Adrenal gland (tissue), 12 donors: Measurements from ENCODE around the gene P2RX3. TPM values are rescaled to one million over a fixed set of nuclear protein-coding genes. Genes with fewer than 3 reads are reported as not detected.
A peak's percentile ranks its signal among the peaks of the same experiment; 100 is the strongest.

Experiments used
- DNase-seq, 7 donors: peaks; one replicate each; pipeline ENCODE4 v3.0.0-alpha.2; 2019 to 2020
- H3K27ac ChIP-seq, 5 donors: fragments of 200-600 bp; sonication (generic) in 4 of 5; 1 replicate in 3 of 5; 2 replicates in 2 of 5; pipeline versions ENCODE4 v1.5.1 to v1.8.0; 2016 to 2020; ENCODE audit warnings: mild to moderate bottlenecking in 1 of 5
- H3K27me3 ChIP-seq: fragments of 200-600 bp; 2 replicates; pipeline ENCODE4 v1.8.0; 2021
- H3K36me3 ChIP-seq, 2 donors: fragments of 200-600 bp; replicated peaks in 1 of 2; 1 replicate in 1 of 2; 2 replicates in 1 of 2; pipeline versions ENCODE4 v1.5.1 to v1.8.0; 2018 to 2022
- H3K4me1 ChIP-seq, 2 donors: fragments of 200-600 bp; replicated peaks in 1 of 2; 1 replicate in 1 of 2; 2 replicates in 1 of 2; pipeline versions ENCODE4 v1.5.1 to v1.8.0; 2018 to 2021
- H3K4me3 ChIP-seq, 4 donors: fragments of 200-600 bp; sonication (generic) in 3 of 4; one replicate each; pipeline ENCODE4 v1.5.1; 2016 to 2018
- H3K9me3 ChIP-seq, 3 donors: fragments of 200-600 bp; sonication (generic) in 1 of 3; replicated peaks in 1 of 3; 1 replicate in 2 of 3; 2 replicates in 1 of 3; pipeline versions ENCODE4 v1.5.1 to v1.8.0; 2016 to 2021
- POLR2A ChIP-seq, 2 donors: fragments of 450-650 bp; IDR thresholded peaks; one replicate each; pipeline ENCODE4 v1.6.1; 2017; ENCODE audit warnings: antibody characterized with exemption in 2 of 2, mild to moderate bottlenecking in 2 of 2, moderate library complexity in 1 of 2
- WGBS, 4 donors: extraction: QIAGEN DNeasy Blood & Tissue Kit in 2 of 4; methylation state at CpG; one replicate each; pipeline versions ENCODE4 v1.1.5 to v1.1.7; 2013 to 2017; 5-methylcytosine and 5-hydroxymethylcytosine counted together
- intact Hi-C, 2 donors: fragments of 100-400 bp; cut with DNase I; formaldehyde crosslinking; loops; one replicate each; pipeline versions ENCODE4 v1.14.1 to v1.15.0; 2022 to 2023
- polyA plus RNA-seq, 3 donors: library from polyadenylated mRNA; stranded (reverse); fragments of 200-250 nt in 2 of 3; fragments of 350-450 nt in 1 of 3; fragmentation: Illumina TruSeq in 1 of 3; extraction: RNeasy Lipid Tissue Mini Kit (QIAGEN cat#74804) in 1 of 3; gene quantifications; one replicate each; pipeline ENCODE4 v1.2.3, GENCODE V29; 2013 to 2014
- total RNA-seq, 9 donors: library from RNA; depleted of rRNA in 4 of 9; stranded (reverse); fragments of >200 nt in 4 of 9; fragments of 120-200 nt in 1 of 9; fragmentation: NEBNext Ultra II Directional in 1 of 9; extraction: Animal tissue kit (Norgen Biotek cat#: 25700) in 1 of 9; gene quantifications; one replicate each; pipeline versions ENCODE4 v1.1.0 to v1.2.4, GENCODE V29; 2013 to 2023
- TF ChIP-seq, protein P1 (sequence below), 6 experiments: fragments of 450-650 bp in 4 of 6; fragments of 200-600 bp in 2 of 6; sonication (generic) in 1 of 6; IDR thresholded peaks; 1 replicate in 5 of 6; 2 replicates in 1 of 6; pipeline versions ENCODE4 v1.5.1 to v1.8.0; 2016 to 2021; ENCODE audit warnings: antibody characterized with exemption in 6 of 6, mild to moderate bottlenecking in 2 of 6, moderate library complexity in 1 of 6
- donor health status: healthy with polysubstance abuse.
- donor health status: Bipolar disorder and iron deficiency.
- donor health status: DM: yes; HTN: yes; CAD: no.
- donor health status: DM: no; HTN: no; CAD: no.
- donor health status: DM: no; HTN: no; CAD: no.
- donor health status: DM: yes; HTN: yes; CAD: no.

The P2RX3 gene
- total and polyA plus RNA-seq, 12 donors: 0.11 to 2.5 (median 0.76) TPM; not detected in 2

DNA sequence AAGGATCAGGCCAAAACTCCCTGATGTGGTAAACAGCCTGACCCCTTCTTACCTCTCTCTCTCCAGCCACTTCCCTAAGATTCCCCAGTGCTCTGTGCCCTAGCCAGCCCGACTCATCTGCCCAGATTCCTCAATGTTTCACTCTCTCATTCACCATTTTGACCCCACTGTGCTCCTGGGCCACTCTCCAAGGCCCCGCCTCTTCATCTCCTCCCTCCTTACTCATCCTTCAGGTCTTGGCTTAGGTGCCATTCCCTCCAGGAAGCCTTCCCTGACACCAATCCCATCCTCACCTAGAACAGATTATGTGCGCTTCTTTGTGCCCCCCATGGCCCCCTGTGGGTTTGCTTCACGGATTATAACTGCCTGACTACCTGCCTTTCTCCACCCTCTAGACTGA lies 75.5 kb downstream of the P2RX3 start:
- DNase-seq: no peak
- no peak for TF ChIP-seq POLR2A (IDR thresholded peaks at IDR 0.05)
- TF ChIP-seq, protein P1, sequence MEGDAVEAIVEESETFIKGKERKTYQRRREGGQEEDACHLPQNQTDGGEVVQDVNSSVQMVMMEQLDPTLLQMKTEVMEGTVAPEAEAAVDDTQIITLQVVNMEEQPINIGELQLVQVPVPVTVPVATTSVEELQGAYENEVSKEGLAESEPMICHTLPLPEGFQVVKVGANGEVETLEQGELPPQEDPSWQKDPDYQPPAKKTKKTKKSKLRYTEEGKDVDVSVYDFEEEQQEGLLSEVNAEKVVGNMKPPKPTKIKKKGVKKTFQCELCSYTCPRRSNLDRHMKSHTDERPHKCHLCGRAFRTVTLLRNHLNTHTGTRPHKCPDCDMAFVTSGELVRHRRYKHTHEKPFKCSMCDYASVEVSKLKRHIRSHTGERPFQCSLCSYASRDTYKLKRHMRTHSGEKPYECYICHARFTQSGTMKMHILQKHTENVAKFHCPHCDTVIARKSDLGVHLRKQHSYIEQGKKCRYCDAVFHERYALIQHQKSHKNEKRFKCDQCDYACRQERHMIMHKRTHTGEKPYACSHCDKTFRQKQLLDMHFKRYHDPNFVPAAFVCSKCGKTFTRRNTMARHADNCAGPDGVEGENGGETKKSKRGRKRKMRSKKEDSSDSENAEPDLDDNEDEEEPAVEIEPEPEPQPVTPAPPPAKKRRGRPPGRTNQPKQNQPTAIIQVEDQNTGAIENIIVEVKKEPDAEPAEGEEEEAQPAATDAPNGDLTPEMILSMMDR (IDR thresholded peaks at IDR 0.05): no peak
- Histone ChIP-seq H3K4me1 (no peaks in the 10 kb centered on the region), H3K9me3 (no peaks in the 10 kb centered on the region), H3K27ac (no peak overlapping the region), H3K4me3 (no peak overlapping the region), H3K36me3 (peaks cover 0 to 83% of the 10 kb centered on the region in 2 donors), H3K27me3 (no peaks in the 10 kb centered on the region)
- intact Hi-C loops: no loop called here
- 93 to 95% (median 94%) methylated on average over 4 of the region's 4 CpGs for WGBS, 4 donors

DNA sequence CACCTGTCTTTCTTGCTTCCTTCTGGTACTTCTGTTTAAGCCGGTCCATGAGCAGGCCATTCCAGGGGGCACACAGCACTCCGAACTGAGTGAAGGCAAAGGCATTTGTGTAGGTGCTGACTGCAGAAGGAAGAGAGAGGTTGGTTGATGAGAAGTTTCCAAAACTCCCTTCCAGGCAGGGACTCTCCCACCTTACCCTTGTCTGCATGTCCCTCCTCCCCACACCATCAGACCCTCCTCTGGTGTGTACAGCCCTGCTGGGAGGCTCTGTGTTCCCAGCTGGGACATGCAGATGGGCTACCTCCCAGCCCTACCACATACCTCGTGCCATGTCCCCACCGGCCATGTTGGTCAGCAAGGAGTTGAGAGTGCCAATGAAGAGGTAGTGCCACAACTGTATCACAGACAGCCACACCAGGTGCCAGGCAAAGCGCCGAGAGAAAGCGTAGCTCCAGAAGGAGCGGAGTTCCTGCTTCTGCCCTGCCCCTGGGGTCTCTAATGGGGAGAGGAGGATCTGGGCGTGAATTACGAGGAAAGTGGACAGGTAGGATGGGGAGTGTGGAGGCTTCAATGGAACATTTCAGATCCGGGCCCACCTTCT lies 76.6 kb downstream of the P2RX3 start:
- intact Hi-C loops: no loop called here

DNA sequence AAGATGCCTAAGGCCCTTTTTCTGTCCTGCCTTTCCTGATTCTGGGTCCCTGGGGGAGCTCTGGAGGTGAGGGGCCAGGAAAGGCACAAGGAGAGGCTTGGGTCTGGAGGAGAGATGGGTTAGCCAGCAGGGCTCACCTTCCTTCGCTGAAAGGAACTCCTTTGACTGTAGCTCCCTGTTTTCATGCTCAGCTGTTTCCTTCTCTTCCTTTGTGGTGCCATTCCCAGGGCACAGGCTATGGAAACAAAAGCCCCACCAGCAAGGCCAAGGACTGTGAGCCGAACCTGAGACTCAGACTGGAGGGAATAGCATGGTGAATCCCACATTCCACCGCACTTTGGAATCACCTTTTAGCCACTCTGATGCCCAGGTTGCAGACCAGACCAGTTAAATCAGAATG lies 78.3 kb downstream of the P2RX3 start:
- Histone ChIP-seq H3K27ac (no peak overlapping the region), H3K9me3 (no peaks in the 10 kb centered on the region), H3K4me3 (no peak overlapping the region), H3K27me3 (no peaks in the 10 kb centered on the region), H3K4me1 (peaks cover 0 to under 1% of the 10 kb centered on the region in 2 donors), H3K36me3 (peaks cover 0 to 73% of the 10 kb centered on the region in 2 donors)
- intact Hi-C loops: no loop called here
- no peak for TF ChIP-seq POLR2A (IDR thresholded peaks at IDR 0.05)
- TF ChIP-seq, protein P1 (IDR thresholded peaks at IDR 0.05): no peak
- DNase-seq: no peak
- WGBS, 4 donors: 89 to 93% (median 92%) methylated on average over 3 of the region's 3 CpGs

More for the DNA sequence above, 76.6 kb downstream of the P2RX3 start:
- Histone ChIP-seq H3K27ac (no peak overlapping the region), H3K4me3 (no peak overlapping the region), H3K9me3 (no peaks in the 10 kb centered on the region), H3K27me3 (no peaks in the 10 kb centered on the region), H3K36me3 (peaks cover 0 to 77% of the 10 kb centered on the region in 2 donors), H3K4me1 (no peaks in the 10 kb centered on the region)
- 93 to 97% (median 96%) methylated on average over 9 to 11 of the region's 11 CpGs for WGBS, 4 donors
- no peak for DNase-seq
- TF ChIP-seq, protein P1 (IDR thresholded peaks at IDR 0.05): no peak
- TF ChIP-seq POLR2A (IDR thresholded peaks at IDR 0.05): no peak

DNA sequence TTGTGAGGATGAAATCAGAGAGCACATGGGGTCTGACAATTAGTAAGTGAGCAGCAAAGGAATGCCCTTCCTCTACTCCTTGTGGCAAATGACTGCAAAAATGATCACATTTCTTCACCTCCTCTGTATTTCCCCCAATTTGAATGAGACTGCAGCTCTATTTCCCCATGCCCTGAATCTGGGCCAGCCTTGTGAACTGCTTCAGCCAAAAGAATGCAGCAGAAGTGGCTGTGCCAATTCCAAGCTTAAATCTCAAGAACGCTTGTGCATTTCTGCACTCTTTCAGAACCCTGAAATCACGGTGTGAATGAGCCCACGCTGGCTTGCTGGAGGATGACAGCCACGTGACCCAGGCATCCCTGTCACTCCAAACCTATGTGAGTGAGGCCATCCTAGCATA lies 78.9 kb downstream of the P2RX3 start:
- WGBS, 4 donors: 67 to 89% (median 85%) methylated on average over 1 to 4 of the region's 4 CpGs
- Histone ChIP-seq H3K27ac (peak overlapping the region in 1 of 5 donors; percentile 4), H3K9me3 (no peaks in the 10 kb centered on the region), H3K4me1 (peaks cover 0 to 7% of the 10 kb centered on the region in 2 donors), H3K4me3 (no peak overlapping the region), H3K27me3 (no peaks in the 10 kb centered on the region), H3K36me3 (peaks cover 0 to 71% of the 10 kb centered on the region in 2 donors)
- intact Hi-C loops: no loop called here
- DNase-seq: no peak
- TF ChIP-seq, protein P1 (IDR thresholded peaks at IDR 0.05): no peak
- no peak for TF ChIP-seq POLR2A (IDR thresholded peaks at IDR 0.05)
